Measurements from ENCODE around the gene CHCHD5. TPM values are rescaled to one million over a fixed set of nuclear protein-coding genes. Genes with fewer than 3 reads are reported as not detected.

The CHCHD5 gene
- total and polyA plus RNA-seq, 10 donors: 11.9 to 34.8 (median 18.9) TPM

DNA sequence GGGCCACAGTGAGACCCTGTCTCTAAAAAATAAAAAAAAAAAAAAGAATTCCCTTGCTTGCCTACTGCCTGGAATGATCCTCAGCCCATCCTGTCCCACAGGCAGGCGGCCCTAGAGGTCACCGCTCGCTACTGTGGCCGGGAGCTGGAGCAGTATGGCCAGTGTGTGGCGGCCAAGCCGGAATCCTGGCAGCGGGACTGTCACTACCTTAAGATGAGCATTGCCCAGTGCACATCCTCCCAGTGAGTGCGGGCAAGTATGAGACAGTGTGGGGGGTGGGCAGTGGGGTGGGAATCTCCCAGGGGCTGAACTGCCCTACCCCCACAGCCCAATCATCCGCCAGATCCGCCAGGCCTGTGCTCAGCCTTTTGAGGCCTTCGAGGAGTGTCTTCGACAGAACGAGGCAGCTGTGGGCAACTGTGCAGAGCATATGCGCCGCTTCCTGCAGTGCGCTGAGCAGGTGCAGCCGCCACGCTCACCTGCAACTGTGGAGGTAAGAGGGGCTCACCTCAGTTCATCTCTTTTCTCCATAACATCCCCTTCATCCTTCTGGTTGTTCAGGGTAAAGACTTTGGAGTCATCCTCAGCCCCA lies 1.6 kb downstream of the CHCHD5 start:
- intact Hi-C loops (cut with DNase I; ENCODE audit: low total_unique reads): loop anchor here (10.0 kb wide), 1 partner anchor 101 kb away; the partner anchor contains the start of gene TTL
- no peaks in the 10 kb centered on the region for H3K9me3 ChIP-seq
- peaks cover 9 to 54% (median 31%) of the 10 kb centered on the region in 6 donors for H3K4me1 ChIP-seq
- TF ChIP-seq CTCF (IDR thresholded peaks at IDR 0.05 in 8 of 11, conservative IDR thresholded peaks at IDR 0.05 in 3 of 11) (no peak), POLR2A (IDR thresholded peaks at IDR 0.05) (no peak), POLR2AphosphoS5 (IDR thresholded peaks at IDR 0.05) (no peak)
- H3K4me3 ChIP-seq: peak overlapping the region in 1 of 8 donors; percentile 85
- peaks cover 0 to 50% (median 9%) of the 10 kb centered on the region in 6 donors for H3K36me3 ChIP-seq
- WGBS, 5 donors: 95 to 98% (median 96%) methylated on average over 16 to 18 of the region's 18 CpGs
- H3K27me3 ChIP-seq (replicated peaks in 1 of 7): no peaks in the 10 kb centered on the region
- peak; percentile 81 for DNase-seq
- peak overlapping the region in 1 of 8 donors; percentile 96 for H3K27ac ChIP-seq

DNA sequence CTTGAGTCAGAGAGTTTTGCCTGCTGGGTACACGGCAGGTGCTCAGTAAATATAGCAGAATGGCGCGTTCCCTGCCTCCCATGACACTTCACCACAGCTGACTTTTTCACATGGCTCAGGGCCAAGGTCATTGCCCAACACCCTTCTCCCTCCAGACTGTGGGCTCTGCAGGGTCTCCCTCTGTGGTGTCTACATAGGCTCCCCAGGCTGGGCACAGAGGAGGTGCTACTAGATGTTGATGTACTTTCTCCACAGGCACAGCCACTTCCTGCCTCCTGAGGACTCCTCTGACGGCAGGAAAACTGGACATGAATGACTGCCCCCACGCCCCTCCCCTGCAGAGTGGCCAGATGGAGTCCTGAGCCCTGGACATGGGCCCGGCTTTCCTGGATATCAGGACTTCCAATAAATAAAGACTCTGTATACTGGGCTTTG lies 4.2 kb downstream of the CHCHD5 start:
- H3K36me3 ChIP-seq: peaks cover 0 to 53% (median 9%) of the 10 kb centered on the region in 6 donors
- peaks cover 8 to 39% (median 26%) of the 10 kb centered on the region in 6 donors for H3K4me1 ChIP-seq
- DNase-seq: no peak
- H3K9me3 ChIP-seq: no peaks in the 10 kb centered on the region
- H3K27me3 ChIP-seq (replicated peaks in 1 of 7): no peaks in the 10 kb centered on the region
- 51 to 71% (median 62%) methylated on average over 6 of the region's 6 CpGs for WGBS, 5 donors
- TF ChIP-seq POLR2AphosphoS5 (IDR thresholded peaks at IDR 0.05) (peak in 1 of 3 donors; percentile 27), POLR2A (IDR thresholded peaks at IDR 0.05) (no peak)
- H3K27ac ChIP-seq: peak overlapping the region in 3 of 8 donors; percentile 11 to 28 (median 15)
- intact Hi-C loops (cut with DNase I; ENCODE audit: low total_unique reads): loop anchor here (10.0 kb wide), 1 partner anchor 104 kb away; the partner anchor contains the start of gene TTL
- H3K4me3 ChIP-seq: no peak overlapping the region

GRCh38 chr2:112591413-112591812 lies 7.0 kb downstream of the CHCHD5 start:
- TF ChIP-seq POLR2A (IDR thresholded peaks at IDR 0.05): no peak
- no peak for TF ChIP-seq CTCF (IDR thresholded peaks at IDR 0.05 in 8 of 11, conservative IDR thresholded peaks at IDR 0.05 in 3 of 11)
- no peak for TF ChIP-seq POLR2AphosphoS5 (IDR thresholded peaks at IDR 0.05)

DNA sequence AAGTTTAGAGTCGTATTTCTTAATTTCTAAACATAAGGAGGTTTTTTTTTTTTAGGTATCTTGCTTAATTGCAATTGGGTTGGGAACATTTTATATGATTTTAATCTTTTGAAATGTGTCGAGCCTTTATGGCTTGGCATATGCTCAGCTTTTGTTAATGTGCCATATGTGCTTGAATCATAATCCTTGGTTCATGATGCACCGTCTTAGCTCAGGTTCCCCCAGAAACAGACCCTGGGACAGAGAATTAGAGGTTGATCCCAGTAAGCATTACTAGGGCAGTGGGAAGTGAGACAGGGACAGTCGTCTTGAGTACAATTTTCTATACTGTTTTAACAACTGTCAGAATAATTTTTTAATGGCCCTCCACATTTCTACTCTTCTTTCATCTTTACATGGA lies 9.3 kb downstream of the CHCHD5 start:
- H3K27ac ChIP-seq: no peak overlapping the region
- intact Hi-C loops (cut with DNase I; ENCODE audit: low total_unique reads): no loop called here
- no peak overlapping the region for H3K4me3 ChIP-seq
- no peaks in the 10 kb centered on the region for H3K9me3 ChIP-seq
- WGBS, 5 donors: 89 to 97% (median 91%) methylated on average over 4 of the region's 4 CpGs
- peaks cover 0 to 25% (median 3%) of the 10 kb centered on the region in 6 donors for H3K36me3 ChIP-seq
- no peak for TF ChIP-seq POLR2A (IDR thresholded peaks at IDR 0.05)
- TF ChIP-seq CTCF (IDR thresholded peaks at IDR 0.05 in 8 of 11, conservative IDR thresholded peaks at IDR 0.05 in 3 of 11): no peak
- TF ChIP-seq POLR2AphosphoS5 (IDR thresholded peaks at IDR 0.05): no peak
- H3K4me1 ChIP-seq: peaks cover 0 to 5% (median 2%) of the 10 kb centered on the region in 6 donors
- no peak for DNase-seq
- H3K27me3 ChIP-seq (replicated peaks in 1 of 7): no peaks in the 10 kb centered on the region

More at GRCh38 chr2:112591413-112591812, 7.0 kb downstream of the CHCHD5 start:
- H3K36me3 ChIP-seq: peaks cover 0 to 48% (median 9%) of the 10 kb centered on the region in 6 donors
- 82 to 97% (median 94%) methylated on average over 5 of the region's 5 CpGs for WGBS, 5 donors
- no peak overlapping the region for H3K4me3 ChIP-seq
- H3K27me3 ChIP-seq (replicated peaks in 1 of 7): no peaks in the 10 kb centered on the region
- no peak for DNase-seq
- no peaks in the 10 kb centered on the region for H3K9me3 ChIP-seq
- H3K4me1 ChIP-seq: peaks cover 0 to 21% (median 9%) of the 10 kb centered on the region in 6 donors
- intact Hi-C loops (cut with DNase I; ENCODE audit: low total_unique reads): no loop called here
- H3K27ac ChIP-seq: no peak overlapping the region

All from spleen (tissue), 11 donors.